Activated T-helper 1 cell treated with Interleukin-2 at 50 U/mL for 16 hours (primary cell): ENCODE measurements around the gene GATA6.

ENCODE experiments used
- DNase-seq: peaks from one replicate; pipeline ENCODE4 v3.0.0-alpha.2; 2020; ENCODE audit warnings: low read depth

The GATA6 gene

GRCh38 chr18:22243513-22243912 lies 74.1 kb downstream of the GATA6 start:
- DNase-seq = no peak

- DNase-seq = no peak
Measured at GRCh38 chr18:22250026-22250425, 80.6 kb downstream of the GATA6 start.

DNA sequence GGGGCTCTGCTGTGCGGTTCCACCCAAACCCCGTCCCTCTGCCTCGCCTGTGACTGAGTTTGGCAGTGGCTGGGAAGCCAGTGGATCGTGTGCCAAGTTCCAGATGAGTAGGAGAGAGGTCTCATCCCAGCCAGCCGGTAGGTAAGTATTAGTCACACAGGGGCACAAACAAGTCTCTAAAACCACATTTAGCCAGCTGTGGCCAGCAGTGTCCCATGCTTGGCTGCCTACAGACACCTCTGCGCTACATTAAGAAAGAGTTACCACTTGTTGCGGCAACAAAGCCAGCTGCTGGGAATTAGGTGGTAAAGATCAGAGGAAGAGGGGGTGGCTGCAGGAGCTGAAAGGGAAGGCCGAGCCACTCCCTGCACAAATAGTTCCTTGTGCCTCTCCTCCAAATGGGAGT lies 81.2 kb downstream of the GATA6 start:
- DNase-seq = no peak
